ENCODE data around the gene PCDHGB4.
"Not testable (repeated sequence)": the region's sequence is repeated elsewhere in the genome, so short reads cannot be mapped to it uniquely, and the experiment has no call there.

The PCDHGB4 gene

DNA sequence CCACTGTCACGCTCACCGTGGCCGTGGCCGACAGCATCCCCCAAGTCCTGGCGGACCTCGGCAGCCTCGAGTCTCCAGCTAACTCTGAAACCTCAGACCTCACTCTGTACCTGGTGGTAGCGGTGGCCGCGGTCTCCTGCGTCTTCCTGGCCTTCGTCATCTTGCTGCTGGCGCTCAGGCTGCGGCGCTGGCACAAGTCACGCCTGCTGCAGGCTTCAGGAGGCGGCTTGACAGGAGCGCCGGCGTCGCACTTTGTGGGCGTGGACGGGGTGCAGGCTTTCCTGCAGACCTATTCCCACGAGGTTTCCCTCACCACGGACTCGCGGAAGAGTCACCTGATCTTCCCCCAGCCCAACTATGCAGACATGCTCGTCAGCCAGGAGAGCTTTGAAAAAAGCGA lies 45.2 kb downstream of the PCDHGB4 start:
- not testable (repeated sequence) for FAIRE-seq

DNA sequence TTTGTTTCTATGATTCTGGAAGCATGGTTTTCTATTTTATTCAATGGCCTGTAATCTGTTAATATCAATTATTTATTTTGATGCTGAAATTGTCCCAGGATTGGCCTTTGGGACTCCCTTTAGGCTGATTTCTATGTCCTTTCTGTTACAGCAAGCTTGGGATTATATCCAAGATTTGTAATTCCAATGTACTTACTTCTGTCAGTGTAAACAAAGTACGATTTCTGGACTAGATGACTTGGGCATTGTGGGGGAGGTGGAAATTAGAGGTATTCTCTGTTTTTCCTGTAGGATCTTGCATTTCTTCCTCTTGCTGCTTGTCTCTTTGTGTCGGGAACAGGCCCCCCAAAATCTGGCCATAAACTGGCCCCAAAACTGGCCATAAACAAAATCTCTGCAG lies 46.5 kb downstream of the PCDHGB4 start:
- no peak for FAIRE-seq

DNA sequence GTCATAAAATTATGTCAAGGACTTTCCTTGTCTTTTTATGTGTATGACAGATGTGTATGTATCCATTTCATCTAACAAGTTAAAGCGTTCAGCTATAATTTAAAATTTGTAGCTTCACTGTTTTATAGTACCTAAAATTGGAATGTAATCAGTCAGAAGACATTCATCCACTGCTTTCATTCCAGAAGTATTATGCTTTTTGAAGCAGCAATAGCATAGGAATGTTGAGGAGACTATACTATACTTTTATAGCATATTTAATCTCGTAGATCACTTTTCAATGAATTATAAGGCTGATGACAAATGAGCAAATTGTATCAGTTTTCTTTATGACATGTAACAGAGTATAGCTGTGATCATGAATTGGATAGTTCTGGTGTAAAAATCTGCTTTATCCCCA lies 49.7 kb downstream of the PCDHGB4 start:
- FAIRE-seq = no peak

DNA sequence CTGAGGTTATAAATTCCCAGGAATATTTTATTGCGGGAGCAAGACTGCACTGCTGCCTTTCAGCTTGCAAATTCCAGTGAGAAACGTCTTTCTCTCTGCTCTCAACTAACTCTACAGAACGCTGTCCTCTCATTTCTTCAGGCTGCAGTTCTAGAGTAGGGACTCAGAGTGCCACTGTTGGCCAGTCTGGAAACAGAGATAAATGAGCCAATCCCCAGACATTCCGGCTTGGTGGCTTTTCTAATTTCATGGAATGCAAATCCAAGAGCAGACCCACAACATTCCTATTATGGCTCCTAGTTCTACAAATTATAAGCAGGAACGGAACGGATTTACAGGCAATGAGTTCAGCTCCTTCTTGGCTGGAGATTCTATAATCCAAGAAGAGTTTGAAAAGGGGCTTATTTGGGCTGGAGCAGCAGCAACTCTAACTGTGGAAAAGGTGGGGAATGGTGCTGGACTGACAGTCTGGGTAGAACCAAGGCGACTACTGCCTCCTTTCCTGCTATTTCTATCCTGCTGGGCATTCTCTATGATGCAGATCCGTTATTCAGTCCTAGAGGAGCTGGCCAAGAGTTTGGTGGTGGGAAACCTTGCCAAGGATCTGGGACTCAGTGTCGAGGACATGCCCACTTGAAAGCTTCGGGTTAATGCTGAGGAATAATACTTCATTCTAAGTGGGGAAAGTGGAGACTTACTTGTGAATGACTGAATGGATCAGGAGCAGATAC lies 52.1 kb downstream of the PCDHGB4 start:
- no peak for FAIRE-seq

Measured in A204.1 (cell line).